Nephron (organoid): ENCODE measurements around the gene UNC13C.

Experiments
- H3K27ac Mint-ChIP-seq, 3 experiments: 2 replicates each; pipeline ENCODE4 v1.8.0; 2020; ENCODE audit warnings: mixed read lengths in 3 of 3, mild to moderate bottlenecking in 2 of 3, moderate library complexity in 1 of 3
- H3K27me3 Mint-ChIP-seq: 2 replicates; pipeline ENCODE4 v1.8.0; 2021; ENCODE audit warnings: low read depth, mild to moderate bottlenecking, moderate library complexity, mixed read lengths
- H3K36me3 Mint-ChIP-seq: 2 replicates; pipeline ENCODE4 v1.8.0; 2020; ENCODE audit warnings: low read depth, mixed read lengths
- H3K4me1 Mint-ChIP-seq: 2 replicates; pipeline ENCODE4 v1.8.0; 2020; ENCODE audit warnings: mixed read lengths
- H3K4me3 Mint-ChIP-seq, 3 experiments: 2 replicates each; pipeline ENCODE4 v1.8.0; 2020; ENCODE audit warnings: mild to moderate bottlenecking in 3 of 3, mixed read lengths in 3 of 3, moderate library complexity in 2 of 3
- H3K9me3 Mint-ChIP-seq: 2 replicates; pipeline ENCODE4 v1.8.0; 2020; ENCODE audit warnings: mixed read lengths
- TF ChIP-seq, protein P1 (sequence below), 3 experiments: fragments of 200-600 bp; sonication (generic); IDR thresholded peaks; one replicate each; pipeline ENCODE4 v1.5.0; 2021; ENCODE audit warnings: antibody characterized with exemption in 3 of 3; ENCODE audit not compliant: unreplicated experiment in 3 of 3

UNC13C gene

DNA sequence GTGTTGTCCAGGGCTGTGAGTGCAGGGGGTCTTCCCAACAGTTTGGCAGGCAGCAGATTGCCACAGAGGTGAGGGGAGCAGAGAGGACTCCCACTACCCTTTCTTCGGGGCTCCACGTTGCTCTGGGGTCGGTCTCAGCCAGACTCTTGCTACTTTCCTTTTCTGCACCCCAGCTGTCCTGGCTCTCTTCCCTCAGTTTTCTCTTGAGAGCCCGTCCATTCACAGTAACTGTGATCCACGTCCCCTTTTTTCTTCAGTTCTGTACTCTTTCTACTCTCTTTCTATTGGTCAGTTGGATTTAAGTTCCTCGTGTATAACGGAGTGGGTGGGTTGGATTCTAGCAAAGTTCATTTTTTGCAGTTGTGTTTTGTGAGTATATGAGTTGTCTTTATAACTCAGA lies 105.8 kb downstream of the UNC13C start:
- Mint-ChIP-seq H3K9me3 (no peaks in the 10 kb centered on the region), H3K27ac (no peak overlapping the region), H3K36me3 (no peaks in the 10 kb centered on the region), H3K27me3 (peaks cover 2% of the 10 kb centered on the region), H3K4me1 (no peaks in the 10 kb centered on the region), H3K4me3 (no peak overlapping the region)
- TF ChIP-seq, protein P1, sequence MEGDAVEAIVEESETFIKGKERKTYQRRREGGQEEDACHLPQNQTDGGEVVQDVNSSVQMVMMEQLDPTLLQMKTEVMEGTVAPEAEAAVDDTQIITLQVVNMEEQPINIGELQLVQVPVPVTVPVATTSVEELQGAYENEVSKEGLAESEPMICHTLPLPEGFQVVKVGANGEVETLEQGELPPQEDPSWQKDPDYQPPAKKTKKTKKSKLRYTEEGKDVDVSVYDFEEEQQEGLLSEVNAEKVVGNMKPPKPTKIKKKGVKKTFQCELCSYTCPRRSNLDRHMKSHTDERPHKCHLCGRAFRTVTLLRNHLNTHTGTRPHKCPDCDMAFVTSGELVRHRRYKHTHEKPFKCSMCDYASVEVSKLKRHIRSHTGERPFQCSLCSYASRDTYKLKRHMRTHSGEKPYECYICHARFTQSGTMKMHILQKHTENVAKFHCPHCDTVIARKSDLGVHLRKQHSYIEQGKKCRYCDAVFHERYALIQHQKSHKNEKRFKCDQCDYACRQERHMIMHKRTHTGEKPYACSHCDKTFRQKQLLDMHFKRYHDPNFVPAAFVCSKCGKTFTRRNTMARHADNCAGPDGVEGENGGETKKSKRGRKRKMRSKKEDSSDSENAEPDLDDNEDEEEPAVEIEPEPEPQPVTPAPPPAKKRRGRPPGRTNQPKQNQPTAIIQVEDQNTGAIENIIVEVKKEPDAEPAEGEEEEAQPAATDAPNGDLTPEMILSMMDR (IDR thresholded peaks at IDR 0.05; ENCODE audit: unreplicated experiment in 3 of 3) = no peak

DNA sequence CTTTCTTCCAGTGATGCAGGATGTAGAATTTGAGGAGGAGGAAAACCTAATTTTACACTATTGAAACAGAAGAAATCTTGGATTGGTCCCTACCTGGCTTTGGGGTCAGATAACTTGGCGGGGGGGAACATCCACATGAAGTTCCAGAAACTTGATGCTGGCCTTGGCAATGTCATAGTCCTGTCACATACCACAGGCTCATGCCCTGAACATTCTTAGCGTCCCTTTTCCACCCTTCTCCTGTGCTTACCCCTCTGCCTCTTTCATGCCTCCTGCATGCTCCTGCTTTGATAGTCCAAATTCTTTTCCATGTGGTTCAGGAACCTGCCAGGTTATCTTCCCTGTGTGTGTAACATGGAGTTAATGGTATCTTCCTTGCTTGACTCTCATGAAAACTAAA lies 110.6 kb downstream of the UNC13C start:
- H3K36me3 Mint-ChIP-seq = no peaks in the 10 kb centered on the region
- H3K27me3 Mint-ChIP-seq = no peaks in the 10 kb centered on the region
- H3K27ac Mint-ChIP-seq = no peak overlapping the region
- H3K4me1 Mint-ChIP-seq = no peaks in the 10 kb centered on the region
- no peak overlapping the region for H3K4me3 Mint-ChIP-seq
- TF ChIP-seq, protein P1 (IDR thresholded peaks at IDR 0.05; ENCODE audit: unreplicated experiment in 3 of 3) = no peak
- no peaks in the 10 kb centered on the region for H3K9me3 Mint-ChIP-seq

DNA sequence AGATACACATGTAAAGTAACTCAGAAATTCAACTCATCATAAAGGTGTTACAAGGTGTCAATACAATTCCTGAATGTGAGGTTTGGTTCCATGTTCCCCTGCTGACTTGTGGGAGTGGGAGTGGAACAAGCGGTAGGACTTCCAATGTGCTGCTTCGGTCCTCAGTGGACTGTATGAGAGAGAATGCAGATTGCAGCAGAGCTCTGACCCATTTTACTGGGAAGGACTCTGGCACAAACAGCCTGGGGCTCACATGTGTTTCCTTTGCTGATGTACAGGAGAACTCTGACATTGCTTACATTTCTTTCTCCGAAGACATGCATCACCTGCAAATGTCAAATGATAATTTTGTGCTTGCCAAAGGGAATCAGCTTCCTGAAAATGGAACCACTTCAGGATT lies 111.5 kb downstream of the UNC13C start:
- TF ChIP-seq, protein P1 (IDR thresholded peaks at IDR 0.05; ENCODE audit: unreplicated experiment in 3 of 3) = no peak
- Mint-ChIP-seq H3K4me3 (no peak overlapping the region), H3K27me3 (no peaks in the 10 kb centered on the region), H3K27ac (no peak overlapping the region), H3K36me3 (no peaks in the 10 kb centered on the region), H3K4me1 (no peaks in the 10 kb centered on the region), H3K9me3 (no peaks in the 10 kb centered on the region)

DNA sequence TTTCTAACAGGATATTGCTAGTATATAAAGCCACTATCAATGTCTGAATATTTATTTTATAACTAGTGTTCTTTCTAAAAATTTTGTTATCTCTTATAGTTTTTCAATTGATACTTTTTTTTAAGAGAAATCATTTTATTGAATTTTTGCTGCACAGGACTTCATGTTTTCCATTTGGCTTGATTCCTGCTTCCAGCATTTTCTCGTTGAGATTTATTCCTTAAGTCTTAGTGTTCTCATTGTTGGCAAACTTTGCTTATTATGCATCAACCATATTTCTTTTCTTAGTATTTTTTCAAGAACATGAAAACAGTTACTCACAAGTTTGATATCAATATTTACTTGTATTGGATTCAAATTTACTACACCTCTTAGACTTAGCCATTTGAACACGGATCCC lies 113.4 kb downstream of the UNC13C start:
- no peak overlapping the region for H3K4me3 Mint-ChIP-seq
- TF ChIP-seq, protein P1 (IDR thresholded peaks at IDR 0.05; ENCODE audit: unreplicated experiment in 3 of 3) = no peak

DNA sequence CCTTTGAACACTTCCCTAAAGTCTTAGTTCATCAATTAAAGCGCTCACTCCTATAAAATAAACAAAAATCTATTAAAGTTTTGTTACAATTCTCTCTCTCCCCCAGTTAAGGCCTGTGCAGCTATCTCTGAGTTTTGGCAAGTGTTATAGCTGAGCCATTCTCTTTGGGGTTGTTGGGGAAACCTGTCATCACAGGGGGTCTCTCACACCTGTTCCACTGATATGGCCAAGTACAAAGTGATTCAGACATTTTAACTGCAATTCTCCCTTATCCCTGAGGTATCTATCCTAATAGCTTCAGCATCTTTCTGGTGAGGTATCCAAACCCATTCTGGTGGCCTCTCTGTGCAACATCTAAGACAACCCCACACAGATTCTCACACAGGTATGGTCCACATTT lies 116.4 kb downstream of the UNC13C start:
- H3K4me3 Mint-ChIP-seq = no peak overlapping the region
- H3K27me3 Mint-ChIP-seq = no peaks in the 10 kb centered on the region
- TF ChIP-seq, protein P1 (IDR thresholded peaks at IDR 0.05; ENCODE audit: unreplicated experiment in 3 of 3) = no peak
- H3K9me3 Mint-ChIP-seq = peaks cover 3% of the 10 kb centered on the region
- no peaks in the 10 kb centered on the region for H3K4me1 Mint-ChIP-seq
- no peaks in the 10 kb centered on the region for H3K36me3 Mint-ChIP-seq
- H3K27ac Mint-ChIP-seq = no peak overlapping the region

More for the DNA sequence above, 113.4 kb downstream of the UNC13C start:
- no peaks in the 10 kb centered on the region for H3K4me1 Mint-ChIP-seq
- H3K27me3 Mint-ChIP-seq = no peaks in the 10 kb centered on the region
- H3K9me3 Mint-ChIP-seq = peaks cover 3% of the 10 kb centered on the region
- H3K27ac Mint-ChIP-seq = no peak overlapping the region
- no peaks in the 10 kb centered on the region for H3K36me3 Mint-ChIP-seq

DNA sequence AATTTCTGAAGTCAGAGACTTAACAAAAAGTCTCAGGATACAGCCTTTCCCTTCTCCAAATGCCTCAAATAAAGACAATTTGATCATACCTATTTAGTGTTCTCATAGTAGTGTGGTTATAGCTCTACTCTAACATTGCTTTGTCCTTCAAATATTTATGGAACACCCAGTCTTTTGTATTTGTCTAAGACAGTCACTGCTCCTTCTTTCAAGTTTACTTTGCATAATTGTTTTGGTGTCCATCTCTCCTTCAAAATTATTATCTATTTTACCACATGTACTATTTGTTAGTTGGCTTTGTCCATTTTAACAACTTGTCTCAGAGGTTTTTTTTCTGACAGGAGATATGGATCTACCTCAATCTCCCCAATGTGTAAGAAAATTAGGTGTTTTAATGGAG lies 118.8 kb downstream of the UNC13C start:
- H3K9me3 Mint-ChIP-seq = peaks cover 3% of the 10 kb centered on the region
- no peaks in the 10 kb centered on the region for H3K4me1 Mint-ChIP-seq
- TF ChIP-seq, protein P1 (IDR thresholded peaks at IDR 0.05; ENCODE audit: unreplicated experiment in 3 of 3) = no peak
- H3K36me3 Mint-ChIP-seq = no peaks in the 10 kb centered on the region
- H3K27ac Mint-ChIP-seq = no peak overlapping the region
- H3K4me3 Mint-ChIP-seq = no peak overlapping the region
- peaks cover 4% of the 10 kb centered on the region for H3K27me3 Mint-ChIP-seq
